HTR-8/SVneo (cell line): Measurements from ENCODE around the gene MEX3C.
A peak's percentile ranks its signal among the peaks of the same experiment; 100 is the strongest.

Source experiments
- DNase-seq: peaks from one replicate; pipeline ENCODE4 v3.0.0; 2011; ENCODE audit warnings: low spot score, mixed read lengths; ENCODE audit not compliant: insufficient read length
- FAIRE-seq: peaks from 2 replicates; lab custom pipeline; 2011; peaks lifted over from hg19 to GRCh38; lab: Jason Lieb, UNC

The MEX3C gene

GRCh38 chr18:51162617-51163016, 34.9 kb downstream of the MEX3C start:
- DNase-seq (no peak), FAIRE-seq (no peak)

DNA sequence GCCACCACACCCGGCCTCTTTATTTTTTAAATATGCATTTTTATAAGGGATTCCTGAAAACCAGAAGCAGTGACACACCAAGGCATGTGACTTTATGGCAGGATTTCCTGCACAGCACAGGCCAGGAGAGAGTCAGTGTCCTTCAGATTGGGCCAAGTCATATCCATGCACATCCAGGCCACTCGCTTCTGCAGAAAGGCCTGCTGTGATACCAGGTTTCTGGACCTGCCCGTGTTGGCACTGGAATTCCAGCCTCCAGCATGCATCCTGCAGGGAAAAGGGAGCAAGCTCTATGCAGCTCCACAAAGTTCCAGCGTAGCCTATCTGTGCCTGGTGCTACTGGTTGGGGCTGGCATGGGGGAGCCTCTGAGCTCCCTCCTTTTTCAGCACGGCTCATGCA, 36.8 kb downstream of the MEX3C start:
- FAIRE-seq, result no peak

GRCh38 chr18:51157215-51157614, 40.3 kb downstream of the MEX3C start:
- FAIRE-seq (no peak), DNase-seq (no peak)

More for the DNA sequence above, 36.8 kb downstream of the MEX3C start:
- no peak for DNase-seq

- FAIRE-seq (no peak), DNase-seq (no peak)
These were observed 42.9 kb downstream of the MEX3C start for GRCh38 chr18:51154431-51155063.

DNA sequence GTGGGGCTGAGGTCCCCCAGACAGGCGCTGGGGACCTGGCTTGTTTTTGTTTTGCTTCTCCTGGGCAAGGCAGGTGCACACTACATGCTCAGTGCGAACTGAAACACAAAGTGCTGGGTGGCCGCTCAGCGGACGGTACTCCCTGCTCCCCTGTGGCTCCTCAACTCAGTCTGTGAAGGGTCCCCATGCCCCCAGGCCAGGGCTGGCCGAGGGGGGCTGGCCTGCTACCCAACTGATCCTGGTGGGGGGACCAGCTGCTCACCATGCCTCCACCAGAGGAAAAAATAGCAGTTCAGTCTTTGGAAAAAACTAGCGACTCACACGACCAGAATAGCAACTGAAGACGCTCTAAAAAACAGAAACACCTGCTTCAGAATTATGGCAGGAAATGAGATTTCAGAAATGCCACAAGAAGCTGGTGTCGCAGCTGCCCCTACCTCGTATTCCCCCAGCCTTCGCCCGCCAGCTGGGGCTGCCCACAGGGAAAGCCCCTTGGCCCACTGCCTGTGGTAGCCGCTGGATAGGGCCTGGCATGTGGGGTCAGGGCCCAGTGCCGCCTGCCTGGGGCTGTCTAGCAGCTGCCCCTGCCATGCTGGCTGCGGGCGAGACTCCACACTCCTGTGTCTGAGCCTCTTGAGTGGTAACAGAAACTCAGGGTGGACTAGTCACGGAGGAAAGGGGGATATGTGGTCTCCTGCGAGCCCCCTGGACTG, 43.7 kb downstream of the MEX3C start:
- FAIRE-seq, result no peak

GRCh38 chr18:51151568-51152511, 45.6 kb downstream of the MEX3C start:
- no peak for DNase-seq
- no peak for FAIRE-seq

More for the DNA sequence above, 43.7 kb downstream of the MEX3C start:
- DNase-seq, result no peak

- FAIRE-seq, result no peak
- no peak for DNase-seq
These were observed 46.3 kb downstream of the MEX3C start for GRCh38 chr18:51151185-51151567.

- DNase-seq (peak; percentile 14), FAIRE-seq (no peak)
These were observed 47.3 kb downstream of the MEX3C start for GRCh38 chr18:51150113-51150700.

- no peak for FAIRE-seq
- DNase-seq, result no peak
These were observed 47.8 kb downstream of the MEX3C start for GRCh38 chr18:51149670-51150069.

- FAIRE-seq (no peak), DNase-seq (no peak)
These were observed 50.6 kb downstream of the MEX3C start for GRCh38 chr18:51146909-51147308.

DNA sequence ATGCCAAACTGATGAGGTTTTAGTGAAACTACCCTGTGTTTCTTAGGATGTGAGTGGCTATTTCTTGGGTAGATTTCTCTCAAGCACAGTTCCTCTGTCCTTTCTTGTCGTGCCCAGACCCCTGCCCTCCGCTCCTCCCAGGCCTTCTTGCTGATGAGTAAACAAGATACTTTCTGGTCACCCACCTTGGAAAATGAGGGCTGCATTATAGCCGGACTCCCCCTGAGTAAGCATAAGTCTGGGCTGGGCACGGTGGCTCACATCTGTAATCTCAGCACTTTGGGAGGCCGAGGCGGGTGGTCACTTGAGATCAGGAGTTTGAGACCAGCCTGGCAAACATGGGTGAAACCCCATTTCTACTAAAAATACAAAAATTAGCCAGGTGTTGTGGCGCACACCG, 58.5 kb downstream of the MEX3C start:
- DNase-seq (no peak), FAIRE-seq (no peak)

- DNase-seq (no peak), FAIRE-seq (no peak)
These were observed 59.6 kb downstream of the MEX3C start for GRCh38 chr18:51137891-51138290.

DNA sequence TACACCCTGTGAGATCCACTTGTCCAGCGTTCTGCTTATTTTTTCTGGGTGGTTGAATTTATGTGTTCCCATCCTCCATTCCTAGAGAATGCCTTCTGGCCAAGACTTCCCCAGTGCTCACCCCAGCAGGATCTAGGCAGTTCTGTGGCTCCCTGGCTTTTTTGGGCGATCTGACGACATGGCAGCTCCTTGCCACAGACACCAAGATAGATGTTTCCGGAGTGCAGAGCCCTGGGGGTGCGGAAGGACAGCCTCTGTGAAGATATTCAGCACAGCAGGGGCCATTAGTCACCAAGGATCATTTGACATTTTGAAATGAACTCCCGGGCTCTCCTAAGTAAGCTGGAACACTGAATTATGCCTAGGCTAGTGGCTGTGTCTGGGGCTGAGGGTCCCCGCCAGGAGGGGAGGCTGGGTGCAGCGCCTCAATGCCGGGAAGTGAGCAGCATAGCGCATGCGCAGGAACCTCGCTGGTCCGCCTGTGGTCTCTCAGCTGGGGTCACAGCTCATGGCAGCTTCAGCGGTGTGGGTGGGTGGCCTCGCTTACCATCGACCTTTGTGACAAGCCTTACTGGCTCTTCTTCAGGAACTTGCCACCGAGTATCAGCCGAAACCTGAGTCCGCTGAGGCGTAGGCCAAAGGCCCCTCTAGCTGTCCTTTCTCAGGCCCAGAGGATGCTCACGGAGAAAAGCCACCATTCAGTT, 60.3 kb downstream of the MEX3C start:
- FAIRE-seq (no peak), DNase-seq (no peak)

- FAIRE-seq (no peak), DNase-seq (no peak)
These were observed 61.7 kb downstream of the MEX3C start for GRCh38 chr18:51135795-51136194.

GRCh38 chr18:51135364-51135763, 62.1 kb downstream of the MEX3C start:
- DNase-seq (peak; percentile 25), FAIRE-seq (no peak)

- no peak for DNase-seq
- FAIRE-seq, result no peak
These were observed 62.8 kb downstream of the MEX3C start for GRCh38 chr18:51134721-51135120.

DNA sequence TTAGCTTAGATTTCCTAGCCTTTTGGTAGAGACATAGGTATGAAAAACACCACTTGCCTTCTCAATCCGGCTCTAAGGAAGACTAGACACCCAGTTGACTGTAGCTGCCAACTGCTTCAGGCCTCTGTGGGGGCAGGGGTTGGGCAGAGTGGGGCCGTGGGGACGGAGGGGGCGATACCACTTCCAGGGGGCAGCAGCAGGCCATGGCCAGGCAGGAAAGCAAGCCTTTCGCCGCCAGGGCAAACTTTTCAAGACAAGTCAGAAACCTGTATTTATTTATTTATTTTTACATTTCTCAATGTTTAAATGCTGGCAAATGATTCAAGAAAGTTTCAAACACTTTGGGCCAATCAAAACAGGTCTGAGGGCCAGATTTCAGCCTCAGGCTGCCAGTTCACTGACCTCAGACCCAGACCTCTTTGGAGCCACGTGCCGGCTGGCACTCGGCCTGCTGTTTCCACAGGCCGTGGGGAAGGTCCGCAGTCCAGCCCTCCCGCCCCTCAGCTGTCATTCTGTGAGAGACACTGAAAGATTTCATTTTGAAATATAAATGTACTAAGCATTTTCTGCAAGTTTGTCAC, 63.8 kb downstream of the MEX3C start:
- no peak for FAIRE-seq
- no peak for DNase-seq

GRCh38 chr18:51132256-51132935, 65.1 kb downstream of the MEX3C start:
- FAIRE-seq, result no peak
- no peak for DNase-seq

DNA sequence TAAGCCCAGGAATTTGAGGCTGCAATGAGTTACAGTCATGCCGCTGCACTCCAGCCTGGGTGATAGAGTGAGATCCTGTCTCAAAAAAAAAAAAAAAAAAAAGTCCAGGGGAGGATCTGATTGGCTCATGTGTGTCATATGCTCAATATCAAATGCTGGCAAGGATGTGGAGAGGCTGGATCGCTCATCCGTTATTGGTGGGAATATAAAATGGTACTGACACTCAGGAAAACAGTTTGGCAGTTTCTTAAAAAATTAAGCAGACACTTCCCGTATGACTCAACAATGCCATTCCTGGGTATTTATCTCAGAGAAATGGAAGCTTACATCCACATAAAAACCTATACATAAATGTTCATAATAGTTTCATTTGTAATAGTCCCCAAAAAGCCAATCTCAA, 68.9 kb downstream of the MEX3C start:
- FAIRE-seq, result no peak

More for the DNA sequence above, 68.9 kb downstream of the MEX3C start:
- no peak for DNase-seq
